ENCODE data around the gene SLC38A11. TPM values are rescaled to one million over a fixed set of nuclear protein-coding genes. Genes with fewer than 3 reads are reported as not detected.
"Not testable (repeated sequence)": the region's sequence is repeated elsewhere in the genome, so short reads cannot be mapped to it uniquely, and the experiment has no call there.

Gene SLC38A11
- total and polyA plus RNA-seq, 10 of the 15 experiments (the other 5 are each of a cell fraction or from before 2014, with no cell fraction given): not detected

DNA sequence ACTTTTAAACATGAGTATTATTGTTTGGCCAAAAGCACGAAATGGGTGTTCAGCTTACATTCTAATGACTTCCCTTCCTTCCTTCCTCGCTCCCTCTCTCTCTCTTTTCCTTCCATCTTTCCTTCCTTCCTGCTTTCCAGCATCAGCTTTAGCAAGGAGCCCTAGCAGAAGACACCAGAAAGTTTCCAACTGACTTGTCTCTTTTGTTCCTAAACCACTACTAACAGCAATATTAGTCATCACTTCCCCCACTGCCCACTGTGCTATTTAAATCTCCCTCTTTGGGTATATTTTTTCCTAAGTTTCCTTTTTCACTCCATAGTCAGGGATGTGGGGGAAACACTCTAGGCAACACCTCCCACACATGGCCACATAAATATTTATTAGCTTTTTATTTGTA is 25.4 kb upstream of the SLC38A11 start:
- POLR2A ChIA-PET; H3K27ac ChIP-seq (ENCODE audit: control insufficient read depth, insufficient read depth); H3K36me3 ChIP-seq (ENCODE audit: control insufficient read depth in 2 of 2, insufficient read depth in 2 of 2, low read length in 1 of 2); H2AFZ ChIP-seq (ENCODE audit: control insufficient read depth, low read depth, low read length); H3K4me3 ChIP-seq; DNase-seq (ENCODE audit: low read depth, low spot score); in situ Hi-C loops (cut with MboI); ATAC-seq; SMC1A ChIA-PET (ENCODE audit: uncharacterized antibody, unreplicated experiment); H3K9ac ChIP-seq (ENCODE audit: control insufficient read depth, insufficient read depth, low read length); RAD21 ChIA-PET (ENCODE audit: unreplicated experiment); intact Hi-C loops (cut with micrococcal nuclease; ENCODE audit: unreplicated experiment); BruUV-seq (replicated peaks); H3K4me2 ChIP-seq (ENCODE audit: control insufficient read depth, insufficient read depth); H3K4me1 ChIP-seq (ENCODE audit: control insufficient read depth, insufficient read depth, low read length); H3K27me3 ChIP-seq (replicated peaks in 1 of 2; ENCODE audit: control insufficient read depth in 2 of 2, insufficient read depth in 2 of 2, low read length in 1 of 2); H3K9me3 ChIP-seq (replicated peaks; ENCODE audit: control insufficient read depth, insufficient read depth, low read length); H4K20me1 ChIP-seq (ENCODE audit: control insufficient read depth, insufficient read depth); H3K79me2 ChIP-seq (ENCODE audit: control insufficient read depth, insufficient read depth, low read length): not testable (repeated sequence)
- CTCF ChIA-PET: interaction anchor here (1.0 kb wide), 1 partner anchor 13 kb away, joined by 3 read pairs; no protein-coding TSS in a partner anchor
- FAIRE-seq: peak; percentile 57
- WGBS (ENCODE audit: insufficient coverage, insufficient replicate concordance, low lambda C conversion rate, missing lambda C conversion rate): 5% methylated on average over 2 of the region's 2 CpGs

- ATAC-seq (no peak), DNase-seq (ENCODE audit: low read depth, low spot score) (no peak), FAIRE-seq (no peak)
- no TSS peak for BruUV-seq (replicated peaks)
- no peak overlapping the region for H3K4me2 ChIP-seq (ENCODE audit: control insufficient read depth, insufficient read depth)
- SMC1A ChIA-PET (ENCODE audit: uncharacterized antibody, unreplicated experiment): no interaction called here
- H3K4me1 ChIP-seq (ENCODE audit: control insufficient read depth, insufficient read depth, low read length): no peaks in the 10 kb centered on the region
- H2AFZ ChIP-seq (ENCODE audit: control insufficient read depth, low read depth, low read length): no peak overlapping the region
- H3K9me3 ChIP-seq (replicated peaks; ENCODE audit: control insufficient read depth, insufficient read depth, low read length): no peaks in the 10 kb centered on the region
- no peaks in the 10 kb centered on the region for H3K79me2 ChIP-seq (ENCODE audit: control insufficient read depth, insufficient read depth, low read length)
- CTCF ChIA-PET: interaction anchor here (1.0 kb wide), 1 partner anchor 12 kb away, joined by 3 read pairs; no protein-coding TSS in a partner anchor
- intact Hi-C loops (cut with micrococcal nuclease; ENCODE audit: unreplicated experiment): no loop called here
- H4K20me1 ChIP-seq (ENCODE audit: control insufficient read depth, insufficient read depth): no peaks in the 10 kb centered on the region
- in situ Hi-C loops (cut with MboI): no loop called here
- H3K27me3 ChIP-seq (replicated peaks in 1 of 2; ENCODE audit: control insufficient read depth in 2 of 2, insufficient read depth in 2 of 2, low read length in 1 of 2): no peaks in the 10 kb centered on the region
- no peak overlapping the region for H3K4me3 ChIP-seq
- RAD21 ChIA-PET (ENCODE audit: unreplicated experiment): no interaction called here
- H3K27ac ChIP-seq (ENCODE audit: control insufficient read depth, insufficient read depth): no peak overlapping the region
- POLR2A ChIA-PET: no interaction called here
- H3K36me3 ChIP-seq (ENCODE audit: control insufficient read depth in 2 of 2, insufficient read depth in 2 of 2, low read length in 1 of 2): no peaks in the 10 kb centered on the region
- WGBS (ENCODE audit: insufficient coverage, insufficient replicate concordance, low lambda C conversion rate, missing lambda C conversion rate): 9% methylated on average over 2 of the region's 2 CpGs
- TF ChIP-seq CBFB (IDR thresholded peaks at IDR 0.05; ENCODE audit: low read depth) (no peak), RCOR1 (conservative IDR thresholded peaks at IDR 0.05; ENCODE audit: low read depth, low read length) (no peak), TARDBP (IDR thresholded peaks at IDR 0.05; ENCODE audit: borderline replicate concordance) (no peak), BRCA1 (IDR thresholded peaks at IDR 0.05; ENCODE audit: low read depth, low read length) (no peak), IRF4 (IDR thresholded peaks at IDR 0.05; ENCODE audit: low read depth, low read length) (no peak), RFX5 (IDR thresholded peaks at IDR 0.05; ENCODE audit: low read depth, low read length) (no peak)
- no peak overlapping the region for H3K9ac ChIP-seq (ENCODE audit: control insufficient read depth, insufficient read depth, low read length)
Measured at GRCh38 chr2:164979113-164979512, 23.8 kb upstream of the SLC38A11 start.

DNA sequence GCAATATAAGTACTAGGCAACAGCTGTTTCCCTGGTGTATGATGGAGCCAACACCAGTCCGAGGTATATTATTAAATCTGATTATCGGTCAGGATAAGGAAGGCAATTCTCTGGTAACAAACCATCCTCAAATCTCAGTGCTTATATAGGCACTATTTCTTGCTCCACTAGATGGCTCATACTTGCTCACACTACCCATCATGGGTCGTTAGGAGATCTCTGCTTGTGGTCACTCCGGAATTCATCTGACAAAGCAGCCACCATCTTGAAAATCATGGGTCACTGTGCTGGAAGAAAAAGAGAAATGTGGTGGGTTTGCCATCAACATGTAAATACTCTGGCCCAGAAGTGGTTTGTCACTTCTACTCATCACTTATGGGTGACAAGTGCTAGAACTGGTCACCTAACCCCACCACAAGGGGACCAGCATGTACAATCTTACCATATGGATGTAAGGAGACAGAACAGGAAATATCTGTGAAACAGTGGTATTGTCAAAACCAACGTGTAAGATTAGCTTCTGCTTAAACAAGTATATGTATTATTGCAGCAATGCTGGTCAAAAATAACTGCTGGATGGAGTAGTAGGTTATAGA is 21.6 kb upstream of the SLC38A11 start:
- H4K20me1 ChIP-seq (ENCODE audit: control insufficient read depth, insufficient read depth); H3K9me3 ChIP-seq (replicated peaks; ENCODE audit: control insufficient read depth, insufficient read depth, low read length); CTCF ChIA-PET; SMC1A ChIA-PET (ENCODE audit: uncharacterized antibody, unreplicated experiment); BruUV-seq (replicated peaks); H3K4me2 ChIP-seq (ENCODE audit: control insufficient read depth, insufficient read depth); ATAC-seq; H3K9ac ChIP-seq (ENCODE audit: control insufficient read depth, insufficient read depth, low read length); intact Hi-C loops (cut with micrococcal nuclease; ENCODE audit: unreplicated experiment); DNase-seq (ENCODE audit: low read depth, low spot score); FAIRE-seq; H2AFZ ChIP-seq (ENCODE audit: control insufficient read depth, low read depth, low read length); H3K27ac ChIP-seq (ENCODE audit: control insufficient read depth, insufficient read depth); RAD21 ChIA-PET (ENCODE audit: unreplicated experiment); H3K36me3 ChIP-seq (ENCODE audit: control insufficient read depth in 2 of 2, insufficient read depth in 2 of 2, low read length in 1 of 2); H3K4me1 ChIP-seq (ENCODE audit: control insufficient read depth, insufficient read depth, low read length); in situ Hi-C loops (cut with MboI); POLR2A ChIA-PET; H3K79me2 ChIP-seq (ENCODE audit: control insufficient read depth, insufficient read depth, low read length); H3K27me3 ChIP-seq (replicated peaks in 1 of 2; ENCODE audit: control insufficient read depth in 2 of 2, insufficient read depth in 2 of 2, low read length in 1 of 2); H3K4me3 ChIP-seq: not testable (repeated sequence)
- WGBS (ENCODE audit: insufficient coverage, insufficient replicate concordance, low lambda C conversion rate, missing lambda C conversion rate): 19% methylated on average over 5 of the region's 5 CpGs
